GM12891 (cell line): Measurements from ENCODE around the gene MRGPRX3.

Experiments
- POLR2A ChIP-seq: IDR thresholded peaks from 2 replicates; pipeline ENCODE4 v1.6.1; 2011; ENCODE audit warnings: low read depth, low read length, control low read depth
- POLR2AphosphoS5 ChIP-seq: IDR thresholded peaks from 2 replicates; pipeline ENCODE4 v1.6.1; 2011; ENCODE audit warnings: low read depth, low read length, control low read depth

GRCh38 chr11:18172666-18173065, 40.3 kb downstream of the MRGPRX3 start, which contains the start of gene MRGPRX4:
- TF ChIP-seq POLR2A (no peak), POLR2AphosphoS5 (no peak)
